Measurements from ENCODE around the gene RGS6.

The RGS6 gene

GRCh38 chr14:72332871-72333270 lies 400.6 kb downstream of the RGS6 start:
- no peak overlapping the region for H3K27ac ChIP-seq (ENCODE audit: low read depth, low read length, poor library complexity, severe bottlenecking)
- TF ChIP-seq CTCF (IDR thresholded peaks at IDR 0.05; ENCODE audit: low read length): no peak
- TF ChIP-seq EZH2 (IDR thresholded peaks at IDR 0.05; ENCODE audit: borderline replicate concordance, low read length): no peak
- no peaks in the 10 kb centered on the region for H3K9me2 ChIP-seq (ENCODE audit: low read depth, low read length)

GRCh38 chr14:72333357-72333756 lies 401.1 kb downstream of the RGS6 start:
- Histone ChIP-seq H3K9me2 (ENCODE audit: low read depth, low read length) (no peaks in the 10 kb centered on the region), H2AFZ (ENCODE audit: low read length) (no peak overlapping the region), H3F3A (ENCODE audit: insufficient read depth, low read length) (no peaks in the 10 kb centered on the region), H3K27ac (ENCODE audit: low read depth, low read length, poor library complexity, severe bottlenecking) (no peak overlapping the region), H3K27me3 (ENCODE audit: insufficient read depth, low read length) (no peaks in the 10 kb centered on the region), H3K79me2 (ENCODE audit: insufficient read depth, low read length) (no peaks in the 10 kb centered on the region), H3K9me3 (ENCODE audit: low read length) (no peaks in the 10 kb centered on the region), H4K20me1 (ENCODE audit: insufficient read depth, low read length) (no peaks in the 10 kb centered on the region), H3K4me3 (ENCODE audit: low read depth, low read length, poor library complexity, severe bottlenecking) (no peak overlapping the region), H3K36me3 (ENCODE audit: insufficient read depth, low read length) (no peaks in the 10 kb centered on the region), H3K9ac (ENCODE audit: low read length) (no peak overlapping the region), H3K4me1 (ENCODE audit: insufficient read depth, low read length, severe bottlenecking) (no peaks in the 10 kb centered on the region), H3K4me2 (ENCODE audit: low read length) (no peak overlapping the region)
- TF ChIP-seq EZH2 (IDR thresholded peaks at IDR 0.05; ENCODE audit: borderline replicate concordance, low read length): no peak
- TF ChIP-seq CTCF (IDR thresholded peaks at IDR 0.05; ENCODE audit: low read length): no peak

More at GRCh38 chr14:72332871-72333270, 400.6 kb downstream of the RGS6 start:
- Histone ChIP-seq H3K9me3 (ENCODE audit: low read length) (no peaks in the 10 kb centered on the region), H3K4me1 (ENCODE audit: insufficient read depth, low read length, severe bottlenecking) (no peaks in the 10 kb centered on the region), H3K27me3 (ENCODE audit: insufficient read depth, low read length) (no peaks in the 10 kb centered on the region), H2AFZ (ENCODE audit: low read length) (no peak overlapping the region), H3K9ac (ENCODE audit: low read length) (no peak overlapping the region), H4K20me1 (ENCODE audit: insufficient read depth, low read length) (no peaks in the 10 kb centered on the region), H3K4me2 (ENCODE audit: low read length) (no peak overlapping the region), H3K79me2 (ENCODE audit: insufficient read depth, low read length) (no peaks in the 10 kb centered on the region), H3F3A (ENCODE audit: insufficient read depth, low read length) (no peaks in the 10 kb centered on the region), H3K4me3 (ENCODE audit: low read depth, low read length, poor library complexity, severe bottlenecking) (no peak overlapping the region), H3K36me3 (ENCODE audit: insufficient read depth, low read length) (no peaks in the 10 kb centered on the region)

DNA sequence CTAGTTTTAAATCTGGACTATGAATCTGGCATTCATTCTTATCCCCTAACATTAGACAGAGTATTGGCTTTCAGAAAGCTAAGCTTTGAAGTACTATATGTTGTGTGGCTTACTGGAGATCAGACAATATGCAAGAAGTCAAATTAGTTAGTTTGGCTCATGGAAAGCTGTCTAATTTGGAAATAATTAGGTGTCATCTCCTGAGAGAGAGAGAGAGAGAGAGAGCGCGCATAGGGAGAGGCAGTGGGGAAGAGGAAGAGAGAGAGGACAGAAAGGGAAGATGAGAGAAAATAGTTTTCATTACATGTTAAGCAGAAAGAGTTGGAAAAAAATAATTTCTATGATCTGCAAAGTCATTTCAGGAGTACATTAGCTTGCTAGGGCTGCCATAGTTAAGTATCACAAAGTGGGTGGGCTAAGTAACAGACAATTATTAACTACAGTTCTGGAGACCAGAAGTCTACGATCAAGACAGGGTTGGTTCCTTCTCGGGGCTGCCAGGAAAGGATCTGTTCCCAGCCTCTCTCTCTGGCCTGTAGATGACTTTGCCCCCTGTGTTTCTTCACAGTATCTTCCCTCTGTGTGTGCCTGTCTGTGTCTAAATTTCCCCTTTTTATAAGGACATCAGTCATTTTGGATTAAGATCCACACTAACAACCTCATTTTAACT lies 404.2 kb downstream of the RGS6 start:
- Histone ChIP-seq H3K79me2 (ENCODE audit: insufficient read depth, low read length) (no peaks in the 10 kb centered on the region), H3K27me3 (ENCODE audit: insufficient read depth, low read length) (no peaks in the 10 kb centered on the region), H3K9ac (ENCODE audit: low read length) (no peak overlapping the region), H3K9me2 (ENCODE audit: low read depth, low read length) (no peaks in the 10 kb centered on the region), H4K20me1 (ENCODE audit: insufficient read depth, low read length) (no peaks in the 10 kb centered on the region), H3K4me1 (ENCODE audit: insufficient read depth, low read length, severe bottlenecking) (no peaks in the 10 kb centered on the region), H2AFZ (ENCODE audit: low read length) (no peak overlapping the region), H3F3A (ENCODE audit: insufficient read depth, low read length) (no peaks in the 10 kb centered on the region), H3K9me3 (ENCODE audit: low read length) (no peaks in the 10 kb centered on the region), H3K36me3 (ENCODE audit: insufficient read depth, low read length) (no peaks in the 10 kb centered on the region), H3K27ac (ENCODE audit: low read depth, low read length, poor library complexity, severe bottlenecking) (no peak overlapping the region), H3K4me2 (ENCODE audit: low read length) (no peak overlapping the region), H3K4me3 (ENCODE audit: low read depth, low read length, poor library complexity, severe bottlenecking) (no peak overlapping the region)
- TF ChIP-seq EZH2 (IDR thresholded peaks at IDR 0.05; ENCODE audit: borderline replicate concordance, low read length): no peak
- TF ChIP-seq CTCF (IDR thresholded peaks at IDR 0.05; ENCODE audit: low read length): no peak

Measured in OCI-LY1 (cell line).